Ovary (tissue), 9 donors: ENCODE measurements around the gene CASP10. TPM values are rescaled to one million over a fixed set of nuclear protein-coding genes. Genes with fewer than 3 reads are reported as not detected.
"Not testable (repeated sequence)": the region's sequence is repeated elsewhere in the genome, so short reads cannot be mapped to it uniquely, and the experiment has no call there.

Experiments
- DNase-seq, 5 donors: peaks; one replicate each; pipeline ENCODE4 v3.0.0-alpha.2; 2019 to 2020
- H3K27ac ChIP-seq, 2 donors: fragments of 200-600 bp; one replicate each; pipeline versions ENCODE4 v1.5.1 to v1.8.0; 2019 to 2022
- H3K27me3 ChIP-seq: fragments of 200-600 bp; one replicate; pipeline ENCODE4 v1.8.0; 2022
- H3K36me3 ChIP-seq: fragments of 200-600 bp; sonication (generic); one replicate; pipeline ENCODE4 v1.5.1; 2019
- H3K4me1 ChIP-seq: one replicate; pipeline ENCODE4 v1.8.1; 2013; ENCODE audit warnings: mild to moderate bottlenecking, moderate library complexity; ENCODE audit not compliant: insufficient read depth
- H3K4me3 ChIP-seq: fragments of 200-600 bp; sonication (generic); one replicate; pipeline ENCODE4 v1.5.1; 2017
- H3K9me3 ChIP-seq, 2 donors: fragments of 200-600 bp in 1 of 2; sonication (generic) in 1 of 2; one replicate each; pipeline versions ENCODE4 v1.5.1 to v1.8.1; 2013 to 2019; ENCODE audit warnings: mild to moderate bottlenecking in 1 of 2, moderate library complexity in 1 of 2
- CTCF ChIP-seq, 3 donors: fragments of 450-650 bp in 2 of 3; fragments of 200-600 bp in 1 of 3; IDR thresholded peaks; one replicate each; pipeline versions ENCODE4 v1.5.1 to v1.8.0; 2016 to 2022; ENCODE audit warnings: antibody characterized with exemption in 3 of 3, mild to moderate bottlenecking in 1 of 3
- EP300 ChIP-seq: sonication (generic); formaldehyde crosslinking; IDR thresholded peaks from one replicate; pipeline ENCODE4 v1.6.1; 2017; ENCODE audit warnings: antibody characterized with exemption
- POLR2A ChIP-seq: fragments of 450-650 bp; IDR thresholded peaks from one replicate; pipeline ENCODE4 v1.6.1; 2017; ENCODE audit warnings: antibody characterized with exemption, mild to moderate bottlenecking, moderate library complexity
- WGBS, 3 donors: extraction: QIAGEN DNeasy Blood & Tissue Kit in 1 of 3; methylation state at CpG; one replicate each; pipeline versions ENCODE4 v1.1.5 to v1.1.7; 2013 to 2017; 5-methylcytosine and 5-hydroxymethylcytosine counted together
- intact Hi-C, 4 donors: fragments of 100-400 bp; cut with DNase I; formaldehyde crosslinking; loops; one replicate each; pipeline versions ENCODE4 v1.11.0 to v1.15.1; 2022 to 2023
- polyA plus RNA-seq, 2 donors: library from polyadenylated mRNA; stranded (reverse); fragments of 200-250 nt in 1 of 2; fragments of 350-450 nt in 1 of 2; fragmentation: Illumina TruSeq in 1 of 2; extraction: RNeasy Lipid Tissue Mini Kit (QIAGEN cat#74804) in 1 of 2; gene quantifications; one replicate each; pipeline ENCODE4 v1.2.3, GENCODE V29; 2013 to 2014
- total RNA-seq, 7 donors: library from RNA; depleted of rRNA in 2 of 7; stranded (reverse); fragments of >200 nt in 2 of 7; fragmentation: NEBNext Ultra II Directional in 3 of 7; extraction: Animal tissue kit (Norgen Biotek cat#: 25700) in 3 of 7; gene quantifications; one replicate each; pipeline versions ENCODE4 v1.1.0 to v1.2.4, GENCODE V29; 2016 to 2023
- donor health status: DM: no; HTN: no; CAD: no; lungs with moderate emphysema.
- donor health status: DM: no; HTN: no; CAD: no.
- donor health status: Bipolar disorder and iron deficiency.
- donor health status: DM: yes; HTN: yes; CAD: no.
- donor health status: DM: no; HTN: no; CAD: no.
- donor health status: DM: yes; HTN: yes; CAD: no.

The CASP10 gene
- total and polyA plus RNA-seq, 9 donors = 2.1 to 19.0 (median 3.8) TPM

DNA sequence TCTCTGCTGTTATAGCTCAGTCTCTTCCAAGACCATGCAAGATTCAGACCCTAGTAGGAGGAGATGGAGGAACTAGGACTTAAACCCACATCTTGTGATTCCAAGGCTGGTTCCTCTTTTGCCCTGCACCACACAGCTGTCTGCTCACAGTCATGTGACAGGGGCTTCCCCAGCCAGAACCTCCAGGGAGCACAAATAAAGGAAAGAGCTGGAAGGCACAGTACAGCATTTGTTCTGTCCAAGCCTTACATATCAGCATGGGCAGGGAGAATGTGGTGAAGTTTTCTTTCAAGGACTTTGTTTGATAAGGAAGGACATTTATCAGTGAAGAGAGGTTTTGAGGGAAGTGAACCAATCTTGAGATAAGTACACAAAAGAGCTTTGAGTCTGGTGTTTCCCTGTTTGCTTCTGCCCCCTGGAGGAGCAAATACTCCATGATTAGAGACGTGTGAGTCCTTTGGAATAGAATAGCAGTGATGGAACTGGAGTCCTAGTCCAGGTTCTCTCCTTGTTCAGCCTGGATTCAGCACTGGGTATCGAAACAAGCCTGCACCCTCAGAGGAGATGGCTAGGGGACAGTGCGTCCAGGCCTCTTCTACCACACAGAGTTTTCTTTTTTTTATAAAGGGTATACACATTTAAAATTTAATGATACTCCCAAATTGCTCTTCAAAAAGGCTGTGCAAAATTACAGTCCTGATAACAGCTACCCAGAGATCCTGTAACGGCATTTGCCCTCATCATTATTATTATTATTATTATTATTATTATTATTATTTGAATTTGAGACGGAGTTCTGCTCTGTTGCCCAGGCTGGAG lies 24.6 kb upstream of the CASP10 start:
- intact Hi-C loops = no loop called here
- no peaks in the 10 kb centered on the region for H3K36me3 ChIP-seq
- H3K4me1 ChIP-seq = peaks cover 6% of the 10 kb centered on the region
- 40 to 53% (median 40%) methylated on average over 5 of the region's 5 CpGs for WGBS, 3 donors
- no peaks in the 10 kb centered on the region for H3K27me3 ChIP-seq
- H3K9me3 ChIP-seq = no peaks in the 10 kb centered on the region
- TF ChIP-seq EP300 (no peak), CTCF (IDR thresholded peaks at IDR 0.05) (peak in 2 of 3 donors; percentile 46 to 67), POLR2A (no peak)
- H3K27ac ChIP-seq = peak overlapping the region in 1 of 2 donors; percentile 1
- peak; percentile 53 to 72 (median 67) for DNase-seq
- H3K4me3 ChIP-seq = no peak overlapping the region

DNA sequence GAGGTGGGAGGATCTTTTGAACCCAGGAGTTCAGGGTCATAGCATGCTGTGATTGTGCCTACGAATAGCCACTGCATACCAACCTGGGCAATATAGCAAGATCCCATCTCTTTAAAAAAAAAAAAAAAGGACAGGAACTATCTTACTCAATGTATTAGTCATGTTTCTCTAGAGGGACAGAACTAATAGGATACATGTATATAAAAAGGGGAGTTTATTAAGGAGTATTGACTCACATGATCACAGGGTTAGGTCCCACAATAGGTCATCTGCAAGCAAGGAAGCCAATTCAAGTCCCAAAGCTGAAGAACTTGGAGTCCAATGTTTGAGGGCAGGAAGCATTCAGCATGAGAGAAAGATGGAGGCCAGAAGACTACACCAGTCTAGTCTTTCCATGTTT lies 18.8 kb upstream of the CASP10 start:
- Histone ChIP-seq H3K4me1 (no peaks in the 10 kb centered on the region), H3K27me3 (no peaks in the 10 kb centered on the region), H3K9me3 (no peaks in the 10 kb centered on the region), H3K27ac (no peak overlapping the region), H3K4me3 (no peak overlapping the region), H3K36me3 (no peaks in the 10 kb centered on the region)
- intact Hi-C loops = no loop called here
- 85 to 100% (median 90%) methylated on average over 1 of the region's 1 CpG for WGBS, 3 donors
- no peak for DNase-seq
- TF ChIP-seq EP300 = no peak

GRCh38 chr2:201167546-201167945 lies 15.4 kb upstream of the CASP10 start:
- 94 to 99% (median 97%) methylated on average over 3 of the region's 3 CpGs for WGBS, 3 donors

DNA sequence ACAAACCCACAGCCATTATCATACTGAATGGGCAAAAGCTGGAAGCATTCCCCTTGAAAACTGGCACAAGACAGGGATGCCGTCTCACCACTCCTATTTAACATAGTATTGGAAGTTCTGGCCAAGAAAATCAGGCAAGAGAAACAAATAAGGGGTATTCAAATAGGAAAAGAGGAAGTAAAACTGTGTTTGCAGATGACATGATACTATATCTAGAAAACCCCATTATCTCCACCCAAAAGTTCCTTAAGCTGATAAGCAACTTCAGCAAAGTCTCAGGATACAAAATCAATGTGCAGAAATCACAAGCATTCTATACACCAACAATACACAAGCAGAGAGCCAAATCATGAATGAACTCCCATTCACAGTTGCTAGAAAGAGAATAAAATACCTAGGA lies 14.4 kb upstream of the CASP10 start:
- 95% methylated on average over 1 of the region's 1 CpG for WGBS, 3 donors
- intact Hi-C loops = not testable (repeated sequence)

More at GRCh38 chr2:201167546-201167945, 15.4 kb upstream of the CASP10 start:
- Histone ChIP-seq H3K27me3 (no peaks in the 10 kb centered on the region), H3K36me3 (no peaks in the 10 kb centered on the region), H3K4me3 (no peak overlapping the region), H3K9me3 (no peaks in the 10 kb centered on the region), H3K4me1 (no peaks in the 10 kb centered on the region), H3K27ac (no peak overlapping the region)
- intact Hi-C loops = no loop called here
- TF ChIP-seq EP300 (no peak), CTCF (IDR thresholded peaks at IDR 0.05) (no peak), POLR2A (no peak)
- no peak for DNase-seq

GRCh38 chr2:201171259-201171814 lies 11.6 kb upstream of the CASP10 start:
- Histone ChIP-seq H3K36me3 (no peaks in the 10 kb centered on the region), H3K4me3 (no peak overlapping the region), H3K4me1 (no peaks in the 10 kb centered on the region), H3K9me3 (no peaks in the 10 kb centered on the region), H3K27ac (no peak overlapping the region), H3K27me3 (no peaks in the 10 kb centered on the region)
- intact Hi-C loops = loop anchor here in 1 of 4 donors (10.0 kb wide), 1 partner anchor 267 kb away; no protein-coding TSS in a partner anchor
- 71 to 80% (median 75%) methylated on average over 6 of the region's 6 CpGs for WGBS, 3 donors
- no peak for DNase-seq
- no peak for TF ChIP-seq CTCF (IDR thresholded peaks at IDR 0.05)
- TF ChIP-seq POLR2A = no peak
- no peak for TF ChIP-seq EP300

More for the DNA sequence above, 14.4 kb upstream of the CASP10 start:
- not testable (repeated sequence) for H3K27ac ChIP-seq, DNase-seq, H3K4me3 ChIP-seq, H3K36me3 ChIP-seq, H3K4me1 ChIP-seq, H3K9me3 ChIP-seq, H3K27me3 ChIP-seq
